HG03520 (cell line): ENCODE results near the gene SPINK5.
"Not testable (repeated sequence)": the region's sequence is repeated elsewhere in the genome, so short reads cannot be mapped to it uniquely, and the experiment has no call there.

Experiments used
- ATAC-seq: cut with Tn5 transposase; IDR thresholded peaks from one replicate; pipeline ENCODE4 v1.9.1; 2021; ENCODE audit warnings: mild to moderate bottlenecking, moderate library complexity; ENCODE audit not compliant: unreplicated experiment

Gene SPINK5

DNA sequence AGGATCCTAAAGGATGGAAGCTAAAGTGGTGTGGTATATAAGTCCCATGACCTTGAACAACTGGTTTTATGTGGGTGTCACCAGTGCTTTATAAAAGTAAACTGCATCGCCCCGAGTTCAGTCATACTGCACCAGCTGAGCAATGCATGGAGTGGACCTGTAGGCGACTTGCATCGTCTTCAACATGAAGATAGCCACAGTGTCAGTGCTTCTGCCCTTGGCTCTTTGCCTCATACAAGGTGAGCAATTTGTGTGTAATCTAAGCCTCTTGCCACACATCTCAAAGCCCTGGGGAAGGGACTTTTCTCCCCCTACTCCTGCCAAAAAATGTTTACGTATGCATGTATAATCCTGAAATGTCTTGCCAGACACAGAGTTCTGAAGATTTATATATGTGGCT, at the start of gene SPINK5:
Gene SPINK5, plus strand, starts transcription at position 120 of the 400 bp plus-strand sequence. Its CDS starts 65 bp downstream, at position 185.
- no peak for ATAC-seq

DNA sequence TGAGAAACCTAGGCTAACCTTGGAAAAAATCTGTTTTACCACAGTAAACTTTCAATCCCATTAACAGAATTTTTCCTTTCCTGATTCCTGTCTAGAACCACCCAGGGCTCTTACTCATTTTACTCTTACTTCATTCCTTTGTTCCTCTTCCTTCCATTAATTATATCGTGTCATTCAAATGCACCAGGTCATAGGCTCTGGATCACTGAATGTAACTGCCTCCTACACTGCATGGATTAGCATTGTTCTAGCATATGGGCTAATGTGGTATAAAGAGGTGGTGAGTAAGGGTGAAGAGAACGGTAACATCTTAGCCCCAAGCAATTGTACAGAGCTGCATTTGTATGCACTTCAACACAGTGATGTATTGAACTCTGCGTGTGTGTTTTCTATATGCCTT, 49.5 kb upstream of the SPINK5 start:
- no peak for ATAC-seq

DNA sequence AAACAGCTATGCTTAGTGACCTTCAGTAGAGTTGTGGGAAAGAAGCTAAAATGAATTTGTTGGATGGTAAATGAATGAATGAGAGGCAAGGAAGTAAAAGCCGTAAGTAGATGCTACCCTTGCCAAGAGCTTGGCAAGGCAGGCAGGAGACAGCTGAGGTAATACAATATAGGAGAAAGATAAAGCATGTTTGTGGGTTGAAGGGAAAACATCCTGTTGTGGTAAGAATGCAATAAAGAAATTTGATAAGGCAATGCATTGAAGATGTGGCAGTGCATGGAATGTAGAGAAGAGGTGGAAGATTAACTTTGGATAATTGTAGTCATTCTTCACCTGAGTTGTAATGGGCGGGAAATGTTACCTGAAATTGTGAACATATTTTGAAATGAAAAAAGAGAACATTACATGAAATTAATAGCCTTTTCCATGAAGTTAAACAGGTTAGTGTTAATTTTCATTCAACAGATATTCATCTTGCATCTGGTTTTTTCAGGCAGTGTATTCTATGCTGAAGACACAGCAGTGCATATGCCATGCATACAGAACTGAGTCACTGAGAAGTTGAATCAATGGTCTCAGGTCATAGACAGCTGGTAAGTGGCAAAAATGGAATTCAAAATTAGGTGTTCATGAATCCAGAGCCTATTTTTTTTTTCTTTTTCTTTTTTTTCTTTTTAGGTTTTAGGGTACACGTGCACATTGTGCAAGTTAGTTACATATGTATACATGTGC, 43.4 kb upstream of the SPINK5 start:
- no peak for ATAC-seq

- ATAC-seq: no peak
These were observed 36.3 kb upstream of the SPINK5 start for GRCh38 chr5:148027505-148027904.

DNA sequence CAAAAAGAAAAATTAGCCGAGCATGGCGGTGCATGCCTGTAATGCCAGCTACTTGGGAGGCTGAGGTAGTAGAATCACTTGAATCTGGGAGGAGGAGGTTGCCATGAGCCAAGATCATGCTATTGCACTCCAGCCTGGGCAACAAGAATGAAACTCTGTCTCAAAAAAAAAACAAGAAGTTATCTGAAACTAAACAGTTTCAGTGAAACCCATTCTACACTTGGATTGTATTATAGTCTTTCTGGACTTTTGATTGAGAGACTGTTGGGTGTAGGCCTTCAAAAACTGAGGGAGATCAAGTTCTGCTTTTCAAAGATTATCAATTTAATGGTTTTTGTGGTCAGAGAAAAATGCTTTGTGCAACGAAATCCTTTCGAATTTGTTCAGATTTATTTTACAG, 34.6 kb upstream of the SPINK5 start:
- no peak for ATAC-seq

DNA sequence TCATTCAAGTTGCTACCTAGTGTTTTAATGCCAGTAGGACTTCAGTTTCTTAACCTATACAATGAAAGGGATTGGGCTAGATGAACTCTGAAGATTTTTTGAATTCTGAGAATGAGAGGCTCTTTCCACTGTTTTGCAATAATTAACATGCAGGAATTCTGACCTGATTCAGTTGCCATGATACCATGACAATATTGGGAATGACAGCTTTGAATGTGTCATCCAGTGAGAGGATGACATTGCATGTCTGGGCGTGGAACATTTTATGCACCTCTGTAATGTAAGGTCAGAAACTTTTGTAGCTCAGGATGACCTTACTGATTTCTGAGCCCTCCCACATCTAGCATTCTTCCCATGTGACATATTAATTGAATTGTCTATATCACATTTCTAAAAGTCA, 30.6 kb upstream of the SPINK5 start:
- no peak for ATAC-seq

- ATAC-seq: no peak
These were observed 28.1 kb upstream of the SPINK5 start for GRCh38 chr5:148035676-148036075.

GRCh38 chr5:148042881-148043280, 20.9 kb upstream of the SPINK5 start:
- no peak for ATAC-seq

GRCh38 chr5:148043705-148044104, 20.1 kb upstream of the SPINK5 start:
- no peak for ATAC-seq

GRCh38 chr5:148055160-148055559, 8.6 kb upstream of the SPINK5 start:
- ATAC-seq: not testable (repeated sequence)

GRCh38 chr5:148060309-148060708, 3.5 kb upstream of the SPINK5 start:
- ATAC-seq: no peak

DNA sequence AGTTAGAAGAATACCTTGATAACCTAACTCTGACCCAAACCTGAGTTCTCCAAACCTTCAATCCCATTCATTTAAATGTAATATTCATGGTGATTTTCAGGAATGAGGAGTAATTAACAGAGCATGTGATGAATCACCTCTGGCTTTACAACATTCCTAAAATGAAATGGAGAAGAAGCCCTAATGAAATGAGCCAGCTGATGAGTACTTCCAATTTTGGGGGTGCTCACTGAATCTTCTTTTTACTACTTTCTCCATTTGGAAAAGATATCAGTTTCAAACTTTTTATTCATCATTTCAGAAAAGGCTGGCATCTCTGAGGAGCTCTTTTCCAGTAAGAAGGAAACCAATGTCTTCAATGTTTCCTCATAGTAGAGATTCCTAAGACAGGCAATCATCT, 2.9 kb upstream of the SPINK5 start:
- ATAC-seq: no peak

- no peak for ATAC-seq
These were observed 6.8 kb downstream of the SPINK5 start for GRCh38 chr5:148070621-148071020.

DNA sequence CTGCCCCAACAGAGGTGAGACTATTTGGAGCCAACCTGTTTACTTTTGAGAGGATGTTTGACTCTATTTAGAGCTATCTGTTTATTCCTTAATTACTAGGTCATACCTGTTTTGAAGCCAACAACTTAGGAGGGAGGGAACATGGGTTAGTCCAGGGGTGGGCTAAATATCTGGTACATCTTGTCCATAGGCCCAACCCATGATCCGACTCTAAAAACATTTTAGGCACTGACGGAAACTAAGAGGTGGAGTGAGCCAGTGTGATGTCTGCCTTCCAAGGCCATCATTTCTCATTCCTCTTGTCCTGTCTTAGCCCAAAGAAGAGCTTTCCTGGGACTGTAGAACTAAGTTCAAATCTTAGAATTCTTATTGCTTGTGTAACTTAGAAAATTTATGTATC, 8.4 kb downstream of the SPINK5 start:
- no peak for ATAC-seq

- no peak for ATAC-seq
These were observed 11.7 kb downstream of the SPINK5 start for GRCh38 chr5:148075529-148075928.

DNA sequence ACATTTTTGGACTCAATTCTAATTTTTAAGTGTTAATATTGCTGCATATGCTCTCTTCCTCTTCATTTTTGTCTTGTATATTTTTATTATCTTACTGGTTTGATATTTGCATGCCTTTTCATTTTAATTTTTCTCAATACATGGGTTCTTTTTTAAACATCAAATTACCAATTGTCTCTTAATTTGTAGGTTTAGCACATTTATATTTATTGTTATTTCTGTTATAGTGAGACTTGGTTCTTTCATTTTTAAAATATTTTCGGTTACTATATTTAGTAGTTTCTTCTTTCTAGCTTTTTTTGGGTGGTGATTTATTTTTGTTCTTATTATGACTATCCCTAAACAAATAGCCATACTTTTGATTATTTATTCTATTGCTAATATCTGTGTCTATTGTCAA, 19.4 kb downstream of the SPINK5 start:
- ATAC-seq: no peak

- ATAC-seq: no peak
These were observed 20.5 kb downstream of the SPINK5 start for GRCh38 chr5:148084269-148084668.

DNA sequence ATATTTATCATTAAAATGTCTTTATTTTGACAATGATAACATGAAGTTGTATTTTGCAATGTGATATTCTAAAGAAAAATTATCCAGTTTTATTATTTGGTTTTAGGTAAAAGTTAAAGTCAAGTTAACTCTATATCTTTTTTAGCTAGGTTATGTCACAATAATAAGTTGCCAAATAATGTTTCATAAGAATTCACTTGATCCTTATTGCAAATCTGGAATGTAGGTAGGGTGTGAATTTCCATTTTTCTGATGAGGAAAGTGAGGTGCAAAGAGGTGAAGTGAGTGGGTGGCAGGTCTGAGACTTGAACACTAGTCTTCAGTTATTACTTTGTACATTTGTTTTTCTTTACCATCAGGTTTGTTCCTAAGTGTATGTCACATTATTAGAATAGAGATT, 21.5 kb downstream of the SPINK5 start:
- no peak for ATAC-seq

DNA sequence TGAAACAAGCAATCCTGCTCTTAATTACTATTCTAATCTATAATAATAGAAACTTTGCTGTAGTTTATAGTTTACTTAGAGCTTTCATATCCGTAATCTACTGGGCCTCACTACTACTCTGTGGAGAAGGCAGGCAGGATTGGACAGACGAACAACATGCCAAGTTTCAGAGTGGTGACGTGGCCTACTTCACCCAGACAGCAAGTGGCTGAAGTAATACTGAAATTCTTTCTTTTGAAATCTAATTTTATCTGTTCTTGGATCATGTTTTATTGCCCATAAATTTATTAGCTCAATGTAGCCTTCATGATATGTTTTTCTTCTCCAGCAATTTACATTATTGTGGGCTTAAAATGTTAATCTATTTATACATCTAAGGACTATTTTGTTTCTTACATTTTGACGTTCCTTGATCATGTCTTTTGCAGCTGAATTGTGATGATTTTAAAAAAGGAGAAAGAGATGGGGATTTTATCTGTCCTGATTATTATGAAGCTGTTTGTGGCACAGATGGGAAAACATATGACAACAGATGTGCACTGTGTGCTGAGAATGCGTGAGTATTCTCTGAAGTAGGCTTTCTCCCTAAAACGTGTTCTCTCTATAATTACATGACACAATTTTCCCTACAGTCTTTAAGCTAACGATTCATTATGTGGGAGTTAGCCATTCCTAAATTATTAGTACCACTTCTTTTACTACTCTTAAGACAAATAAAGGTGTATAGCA, 22.4 kb downstream of the SPINK5 start:
- no peak for ATAC-seq

GRCh38 chr5:148090146-148090772, 26.5 kb downstream of the SPINK5 start:
- ATAC-seq: peak; percentile 1

- peak; percentile 86 for ATAC-seq
These were observed 27.0 kb downstream of the SPINK5 start for GRCh38 chr5:148090773-148091250.
